AG10803 (cell line): ENCODE data around the gene CATSPERB.
A peak's percentile ranks its signal among the peaks of the same experiment; 100 is the strongest.

Source experiments
- DNase-seq: peaks from one replicate; pipeline ENCODE4 v3.0.0; 2010; ENCODE audit warnings: low read depth
- H3K4me3 ChIP-seq: 2 replicates; pipeline ENCODE4 v1.5.1; 2011; ENCODE audit warnings: mild to moderate bottlenecking, low read length, control low read depth
- TF ChIP-seq, protein P1 (sequence below): conservative IDR thresholded peaks from 2 replicates; pipeline ENCODE4 v1.5.1; 2011; ENCODE audit warnings: mild to moderate bottlenecking, low read length, control low read depth, inconsistent platforms

The CATSPERB gene

GRCh38 chr14:91732859-91733477 is 1.1 kb upstream of the CATSPERB start:
- TF ChIP-seq, protein P1, sequence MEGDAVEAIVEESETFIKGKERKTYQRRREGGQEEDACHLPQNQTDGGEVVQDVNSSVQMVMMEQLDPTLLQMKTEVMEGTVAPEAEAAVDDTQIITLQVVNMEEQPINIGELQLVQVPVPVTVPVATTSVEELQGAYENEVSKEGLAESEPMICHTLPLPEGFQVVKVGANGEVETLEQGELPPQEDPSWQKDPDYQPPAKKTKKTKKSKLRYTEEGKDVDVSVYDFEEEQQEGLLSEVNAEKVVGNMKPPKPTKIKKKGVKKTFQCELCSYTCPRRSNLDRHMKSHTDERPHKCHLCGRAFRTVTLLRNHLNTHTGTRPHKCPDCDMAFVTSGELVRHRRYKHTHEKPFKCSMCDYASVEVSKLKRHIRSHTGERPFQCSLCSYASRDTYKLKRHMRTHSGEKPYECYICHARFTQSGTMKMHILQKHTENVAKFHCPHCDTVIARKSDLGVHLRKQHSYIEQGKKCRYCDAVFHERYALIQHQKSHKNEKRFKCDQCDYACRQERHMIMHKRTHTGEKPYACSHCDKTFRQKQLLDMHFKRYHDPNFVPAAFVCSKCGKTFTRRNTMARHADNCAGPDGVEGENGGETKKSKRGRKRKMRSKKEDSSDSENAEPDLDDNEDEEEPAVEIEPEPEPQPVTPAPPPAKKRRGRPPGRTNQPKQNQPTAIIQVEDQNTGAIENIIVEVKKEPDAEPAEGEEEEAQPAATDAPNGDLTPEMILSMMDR = no peak
- DNase-seq = peak; percentile 57
- no peak overlapping the region for H3K4me3 ChIP-seq

- TF ChIP-seq, protein P1 = no peak
- H3K4me3 ChIP-seq = no peak overlapping the region
- DNase-seq = no peak
These were observed 553 bp upstream of the CATSPERB start for GRCh38 chr14:91732439-91732838.

- H3K4me3 ChIP-seq = no peak overlapping the region
- TF ChIP-seq, protein P1 = no peak
- no peak for DNase-seq
These were observed 868 bp downstream of the CATSPERB start for GRCh38 chr14:91731018-91731417.

DNA sequence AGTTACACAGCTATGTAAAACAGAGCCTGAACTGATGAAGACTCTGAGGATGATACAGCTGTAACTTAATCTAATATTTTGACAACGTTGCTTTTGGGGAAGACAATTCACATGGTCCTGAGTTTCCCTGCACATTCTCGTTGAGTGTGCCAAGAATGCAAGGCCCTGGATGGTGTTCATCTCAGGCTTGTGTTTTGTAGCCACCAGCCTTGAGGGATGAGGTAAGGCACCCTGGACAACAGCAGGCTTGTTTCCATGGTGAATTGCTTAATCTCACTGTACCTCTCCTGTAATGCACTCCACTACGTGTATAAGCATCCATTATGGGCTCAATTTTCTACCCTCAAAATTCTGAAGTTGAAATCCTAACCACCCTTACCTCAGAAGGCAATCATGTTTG is 2.1 kb downstream of the CATSPERB start:
- TF ChIP-seq, protein P1 = no peak
- H3K4me3 ChIP-seq = no peak overlapping the region
- DNase-seq = peak; percentile 65

- TF ChIP-seq, protein P1 = no peak
- DNase-seq = peak; percentile 79
These were observed 3.2 kb downstream of the CATSPERB start for GRCh38 chr14:91728616-91729183.

GRCh38 chr14:91727121-91727520 is 4.8 kb downstream of the CATSPERB start:
- peak; percentile 64 for DNase-seq
- no peak overlapping the region for H3K4me3 ChIP-seq
- TF ChIP-seq, protein P1 = no peak

More at GRCh38 chr14:91728616-91729183, 3.2 kb downstream of the CATSPERB start:
- H3K4me3 ChIP-seq = no peak overlapping the region

- DNase-seq = no peak
- TF ChIP-seq, protein P1 = no peak
- no peak overlapping the region for H3K4me3 ChIP-seq
These were observed 8.4 kb downstream of the CATSPERB start for GRCh38 chr14:91723501-91723900.
